GM12878 (cell line): Measurements from ENCODE around the gene BBX. TPM values are rescaled to one million over a fixed set of nuclear protein-coding genes. Genes with fewer than 3 reads are reported as not detected.

Experiments used
- ATAC-seq: fragments of 200-7000 bp; cut with Tn5 transposase; 3 replicates; pipeline ENCODE4 v1.9.1; 2020; ENCODE audit warnings: mild to moderate bottlenecking, moderate library complexity
- BruUV-seq: library from RNA; stranded (reverse); fragments of 400-500 nt; replicated peaks from 2 replicates; lab custom pipeline; 2021; lab: Mats Ljungman, UMichigan
- CTCF ChIA-PET: fragments of 300-600 bp; sonication (Branson Sonifier 250); formaldehyde crosslinking; extraction: SDS; loops from one replicate; lab custom pipeline; 2021; ENCODE audit warnings: inconsistent platforms; lab: Yijun Ruan, JAX
- POLR2A ChIA-PET: fragments of 350-600 bp; formaldehyde crosslinking; extraction: SDS; loops from one replicate; lab custom pipeline; 2021; ENCODE audit warnings: inconsistent platforms; lab: Charles Lee
- RAD21 ChIA-PET: fragments of 300-600 bp; sonication (Branson Sonifier 250); formaldehyde crosslinking; loops from one replicate; lab custom pipeline; 2023; ENCODE audit warnings: antibody characterized with exemption; ENCODE audit not compliant: unreplicated experiment; lab: Charles Lee
- SMC1A ChIA-PET: fragments of 300-600 bp; sonication (Branson Sonifier 250); formaldehyde crosslinking; loops from one replicate; lab custom pipeline; 2023; ENCODE audit not compliant: unreplicated experiment, uncharacterized antibody; lab: Charles Lee
- DNase-seq: peaks from one replicate; pipeline ENCODE4 v3.0.0-alpha.2; 2011; ENCODE audit warnings: low read depth, low spot score
- FAIRE-seq: peaks from 3 replicates; lab custom pipeline; 2011; peaks lifted over from hg19 to GRCh38; lab: Jason Lieb, UNC
- H2AFZ ChIP-seq: 2 replicates; pipeline ENCODE4 v1.6.0; 2011; ENCODE audit warnings: low read depth, low read length, control low read depth; ENCODE audit not compliant: control insufficient read depth
- H3K27ac ChIP-seq: 2 replicates; pipeline ENCODE4 v1.5.1; 2011; ENCODE audit warnings: control low read depth; ENCODE audit not compliant: control insufficient read depth, insufficient read depth
- H3K27me3 ChIP-seq, 2 experiments: replicated peaks in 1 of 2; 2 replicates each; pipeline versions ENCODE4 v1.6.0 to v1.6.1; 2011; ENCODE audit warnings: low read length in 1 of 2; ENCODE audit not compliant: control insufficient read depth in 2 of 2, insufficient read depth in 2 of 2
- H3K36me3 ChIP-seq, 2 experiments: 2 replicates each; pipeline ENCODE4 v1.5.1; 2011; ENCODE audit warnings: low read length in 1 of 2; ENCODE audit not compliant: control insufficient read depth in 2 of 2, insufficient read depth in 2 of 2
- H3K4me1 ChIP-seq: 2 replicates; pipeline ENCODE4 v1.6.1; 2011; ENCODE audit warnings: mild to moderate bottlenecking, low read length, moderate library complexity, mixed read lengths; ENCODE audit not compliant: control insufficient read depth, insufficient read depth
- H3K4me2 ChIP-seq: 2 replicates; pipeline ENCODE4 v1.6.0; 2011; ENCODE audit warnings: control low read depth; ENCODE audit not compliant: control insufficient read depth, insufficient read depth
- H3K4me3 ChIP-seq: fragments of 200-600 bp; sonication (generic); 2 replicates; pipeline ENCODE4 v1.5.1; 2016
- H3K79me2 ChIP-seq: 2 replicates; pipeline ENCODE4 v1.6.0; 2011; ENCODE audit warnings: low read length; ENCODE audit not compliant: control insufficient read depth, insufficient read depth
- H3K9ac ChIP-seq: 2 replicates; pipeline ENCODE4 v1.8.0; 2011; ENCODE audit warnings: low read length, control low read depth, mixed read lengths; ENCODE audit not compliant: control insufficient read depth, insufficient read depth
- H3K9me3 ChIP-seq: replicated peaks from 3 replicates; pipeline ENCODE4 v1.5.1; 2011; ENCODE audit warnings: mild to moderate bottlenecking, low read length; ENCODE audit not compliant: control insufficient read depth, insufficient read depth
- H4K20me1 ChIP-seq: 2 replicates; pipeline ENCODE4 v1.6.0; 2011; ENCODE audit not compliant: control insufficient read depth, insufficient read depth
- CBX5 ChIP-seq: sonication (generic); IDR thresholded peaks from 2 replicates; pipeline ENCODE4 v1.6.1; 2016; ENCODE audit warnings: low read depth, moderate library complexity, mild to moderate bottlenecking, inconsistent platforms
- CHD1 ChIP-seq: IDR thresholded peaks from 2 replicates; pipeline ENCODE4 v1.6.1; 2012; ENCODE audit warnings: low read depth, low read length, improper control_type of control experiment
- CREM ChIP-seq: IDR thresholded peaks from 2 replicates; pipeline ENCODE4 v1.6.1; 2014; ENCODE audit warnings: antibody characterized with exemption, low read depth
- IKZF2 ChIP-seq, 2 experiments: fragments of 450-650 bp; IDR thresholded peaks; 2 replicates each; pipeline ENCODE4 v1.6.1; 2017; ENCODE audit warnings: mild to moderate bottlenecking in 2 of 2, moderate library complexity in 2 of 2
- MEF2B ChIP-seq: fragments of 450-650 bp; IDR thresholded peaks from 2 replicates; pipeline ENCODE4 v1.6.1; 2018; ENCODE audit warnings: mild to moderate bottlenecking, moderate library complexity; ENCODE audit not compliant: partially characterized antibody, poor library complexity, severe bottlenecking
- MTA2 ChIP-seq: fragments of 450-650 bp; IDR thresholded peaks from 2 replicates; pipeline ENCODE4 v1.6.1; 2016; ENCODE audit warnings: low read depth, mild to moderate bottlenecking, moderate library complexity
- NFYA ChIP-seq: IDR thresholded peaks from 2 replicates; pipeline ENCODE4 v1.6.1; 2011; ENCODE audit warnings: low read depth, mild to moderate bottlenecking, low read length, improper control_type of control experiment, borderline replicate concordance
- NR2C1 ChIP-seq: fragments of 450-650 bp; IDR thresholded peaks from 2 replicates; pipeline ENCODE4 v1.6.1; 2017; ENCODE audit warnings: antibody characterized with exemption, mild to moderate bottlenecking, moderate library complexity
- NR2C2 ChIP-seq: IDR thresholded peaks from 2 replicates; pipeline ENCODE4 v1.6.1; 2011; ENCODE audit warnings: borderline replicate concordance, low read depth; ENCODE audit not compliant: control insufficient read depth, insufficient read length
- POLR2AphosphoS2 ChIP-seq: IDR thresholded peaks from 2 replicates; pipeline ENCODE4 v1.6.1; 2011; ENCODE audit warnings: low read depth, mild to moderate bottlenecking, low read length, improper control_type of control experiment, moderate library complexity
- TCF12 ChIP-seq: IDR thresholded peaks from 2 replicates; pipeline ENCODE4 v1.6.1; 2011; ENCODE audit warnings: low read depth, mild to moderate bottlenecking, low read length
- ZBED1 ChIP-seq: IDR thresholded peaks from 2 replicates; pipeline ENCODE4 v1.6.1; 2016; ENCODE audit warnings: borderline replicate concordance
- ZNF384 ChIP-seq: IDR thresholded peaks from 2 replicates; pipeline ENCODE4 v1.6.1; 2012; ENCODE audit warnings: low read depth, mild to moderate bottlenecking, low read length, improper control_type of control experiment, borderline replicate concordance
- WGBS: methylation state at CpG from one replicate; pipeline ENCODE4 v1.1.6; 2016; ENCODE audit warnings: low lambda C conversion rate; ENCODE audit not compliant: insufficient replicate concordance, insufficient coverage; ENCODE audit errors: missing lambda C conversion rate; 5-methylcytosine and 5-hydroxymethylcytosine counted together
- in situ Hi-C: fragments of 300-500 bp; cut with MboI; formaldehyde crosslinking; loops from 9 replicates; pipeline ENCODE4 v1.14.3; 2018; ENCODE audit warnings: mixed read lengths
- intact Hi-C: fragments of 100-400 bp; cut with micrococcal nuclease; formaldehyde crosslinking; loops from one replicate; pipeline ENCODE4 v1.14.2; 2022; ENCODE audit not compliant: unreplicated experiment
- polyA plus RNA-seq, 11 experiments: library from polyadenylated mRNA; depleted of rRNA in 4 of 11; unstranded in 6 of 11; stranded (reverse) in 5 of 11; fragments of >200 nt; fragmentation: Nextera tagmentation in 4 of 11; fragmentation: Illumina TruSeq in 1 of 11; extraction: Ambion mirVana in 4 of 11; extraction: Trizol in 1 of 11; gene quantifications; 1 replicate in 1 of 11; 2 replicates in 10 of 11; pipeline versions ENCODE4 v1.2.1 to v1.2.3, GENCODE V29; 2011 to 2016; ENCODE audit warnings: inconsistent platforms in 2 of 11, missing spikeins in 2 of 11, low read depth in 1 of 11
- total RNA-seq, 4 experiments: library from RNA; depleted of rRNA in 3 of 4; stranded (reverse); fragments of >200 nt in 3 of 4; fragmentation: Illumina TruSeq in 1 of 4; extraction: Trizol in 1 of 4; gene quantifications; 2 replicates each; pipeline versions ENCODE4 v1.2.1 to v1.2.3, GENCODE V29; 2013 to 2021
- TF ChIP-seq, protein P1 (sequence below): fragments of 150-350 bp; IDR thresholded peaks from 2 replicates; pipeline ENCODE4 v1.6.1; 2016; ENCODE audit warnings: low read depth, low read length
- TF ChIP-seq, protein P2 (sequence below): fragments of 450-650 bp; IDR thresholded peaks from 2 replicates; pipeline ENCODE4 v1.6.1; 2017; ENCODE audit warnings: antibody characterized with exemption, mild to moderate bottlenecking, moderate library complexity

The BBX gene
- total and polyA plus RNA-seq, 10 of the 15 experiments (the other 5 are each of a cell fraction or from before 2014, with no cell fraction given): 13.3 to 38.5 (median 32.0) TPM

DNA sequence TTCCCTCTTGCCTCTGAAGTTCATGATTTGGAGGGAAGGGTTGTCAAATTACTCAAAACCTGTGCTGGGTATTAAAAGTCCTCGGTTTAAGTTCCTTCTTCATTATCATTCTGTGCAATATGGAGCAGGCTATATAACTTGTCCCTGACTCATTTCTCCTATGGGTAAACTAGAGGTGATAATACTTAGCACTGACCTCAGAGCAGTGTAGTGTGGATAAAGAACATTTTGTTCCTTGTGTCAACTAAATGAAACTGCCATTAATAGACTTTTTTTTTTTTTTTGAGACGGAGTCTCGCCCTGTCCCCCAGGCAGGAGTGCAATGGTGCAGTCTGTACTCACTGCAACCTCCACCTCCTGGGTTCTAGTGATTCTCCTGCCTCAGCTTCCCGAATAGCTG is 2.2 kb upstream of the BBX start:
- FAIRE-seq: no peak
- H3K4me3 ChIP-seq: no peak overlapping the region
- POLR2A ChIA-PET: interaction anchor here (0.6 kb wide), 1 partner anchor 79 kb away, joined by 4 read pairs; no protein-coding TSS in a partner anchor
- TF ChIP-seq MEF2B: no peak
- no peak for TF ChIP-seq MTA2
- no peak for TF ChIP-seq ZBED1
- no peak for TF ChIP-seq NR2C1
- TF ChIP-seq NR2C2: no peak
- no peak for TF ChIP-seq ZNF384
- TF ChIP-seq CBX5: no peak
- TF ChIP-seq TCF12: no peak
- no peak for TF ChIP-seq POLR2AphosphoS2
- TF ChIP-seq NFYA: no peak
- no peak for TF ChIP-seq IKZF2 (IDR thresholded peaks at IDR 0.05)
- no peak for TF ChIP-seq CHD1
- TF ChIP-seq, protein P1, sequence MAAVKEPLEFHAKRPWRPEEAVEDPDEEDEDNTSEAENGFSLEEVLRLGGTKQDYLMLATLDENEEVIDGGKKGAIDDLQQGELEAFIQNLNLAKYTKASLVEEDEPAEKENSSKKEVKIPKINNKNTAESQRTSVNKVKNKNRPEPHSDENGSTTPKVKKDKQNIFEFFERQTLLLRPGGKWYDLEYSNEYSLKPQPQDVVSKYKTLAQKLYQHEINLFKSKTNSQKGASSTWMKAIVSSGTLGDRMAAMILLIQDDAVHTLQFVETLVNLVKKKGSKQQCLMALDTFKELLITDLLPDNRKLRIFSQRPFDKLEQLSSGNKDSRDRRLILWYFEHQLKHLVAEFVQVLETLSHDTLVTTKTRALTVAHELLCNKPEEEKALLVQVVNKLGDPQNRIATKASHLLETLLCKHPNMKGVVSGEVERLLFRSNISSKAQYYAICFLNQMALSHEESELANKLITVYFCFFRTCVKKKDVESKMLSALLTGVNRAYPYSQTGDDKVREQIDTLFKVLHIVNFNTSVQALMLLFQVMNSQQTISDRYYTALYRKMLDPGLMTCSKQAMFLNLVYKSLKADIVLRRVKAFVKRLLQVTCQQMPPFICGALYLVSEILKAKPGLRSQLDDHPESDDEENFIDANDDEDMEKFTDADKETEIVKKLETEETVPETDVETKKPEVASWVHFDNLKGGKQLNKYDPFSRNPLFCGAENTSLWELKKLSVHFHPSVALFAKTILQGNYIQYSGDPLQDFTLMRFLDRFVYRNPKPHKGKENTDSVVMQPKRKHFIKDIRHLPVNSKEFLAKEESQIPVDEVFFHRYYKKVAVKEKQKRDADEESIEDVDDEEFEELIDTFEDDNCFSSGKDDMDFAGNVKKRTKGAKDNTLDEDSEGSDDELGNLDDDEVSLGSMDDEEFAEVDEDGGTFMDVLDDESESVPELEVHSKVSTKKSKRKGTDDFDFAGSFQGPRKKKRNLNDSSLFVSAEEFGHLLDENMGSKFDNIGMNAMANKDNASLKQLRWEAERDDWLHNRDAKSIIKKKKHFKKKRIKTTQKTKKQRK: no peak
- TF ChIP-seq, protein P2, sequence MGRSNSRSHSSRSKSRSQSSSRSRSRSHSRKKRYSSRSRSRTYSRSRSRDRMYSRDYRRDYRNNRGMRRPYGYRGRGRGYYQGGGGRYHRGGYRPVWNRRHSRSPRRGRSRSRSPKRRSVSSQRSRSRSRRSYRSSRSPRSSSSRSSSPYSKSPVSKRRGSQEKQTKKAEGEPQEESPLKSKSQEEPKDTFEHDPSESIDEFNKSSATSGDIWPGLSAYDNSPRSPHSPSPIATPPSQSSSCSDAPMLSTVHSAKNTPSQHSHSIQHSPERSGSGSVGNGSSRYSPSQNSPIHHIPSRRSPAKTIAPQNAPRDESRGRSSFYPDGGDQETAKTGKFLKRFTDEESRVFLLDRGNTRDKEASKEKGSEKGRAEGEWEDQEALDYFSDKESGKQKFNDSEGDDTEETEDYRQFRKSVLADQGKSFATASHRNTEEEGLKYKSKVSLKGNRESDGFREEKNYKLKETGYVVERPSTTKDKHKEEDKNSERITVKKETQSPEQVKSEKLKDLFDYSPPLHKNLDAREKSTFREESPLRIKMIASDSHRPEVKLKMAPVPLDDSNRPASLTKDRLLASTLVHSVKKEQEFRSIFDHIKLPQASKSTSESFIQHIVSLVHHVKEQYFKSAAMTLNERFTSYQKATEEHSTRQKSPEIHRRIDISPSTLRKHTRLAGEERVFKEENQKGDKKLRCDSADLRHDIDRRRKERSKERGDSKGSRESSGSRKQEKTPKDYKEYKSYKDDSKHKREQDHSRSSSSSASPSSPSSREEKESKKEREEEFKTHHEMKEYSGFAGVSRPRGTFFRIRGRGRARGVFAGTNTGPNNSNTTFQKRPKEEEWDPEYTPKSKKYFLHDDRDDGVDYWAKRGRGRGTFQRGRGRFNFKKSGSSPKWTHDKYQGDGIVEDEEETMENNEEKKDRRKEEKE: no peak
- no peak for TF ChIP-seq CREM

More for the DNA sequence above, 2.2 kb upstream of the BBX start:
- peaks cover 10% of the 10 kb centered on the region; the same call in 1 of the 2 replicates for H3K4me1 ChIP-seq
- H3K79me2 ChIP-seq: peaks cover 20% of the 10 kb centered on the region
- no peak overlapping the region for H3K27ac ChIP-seq
- DNase-seq: no peak
- 75% methylated on average over 4 of the region's 4 CpGs for WGBS
- no peak overlapping the region for H2AFZ ChIP-seq
- BruUV-seq: no TSS peak
- no peak for ATAC-seq
- no peak overlapping the region for H3K4me2 ChIP-seq
- SMC1A ChIA-PET: interaction anchor here (1.4 kb wide), 1 partner anchor 40 kb away, joined by 4 read pairs; no protein-coding TSS in a partner anchor
- H3K36me3 ChIP-seq: no peaks in the 10 kb centered on the region
- CTCF ChIA-PET: no interaction called here
- no peaks in the 10 kb centered on the region for H4K20me1 ChIP-seq
- H3K9me3 ChIP-seq: no peaks in the 10 kb centered on the region
- no peak overlapping the region for H3K9ac ChIP-seq
- intact Hi-C loops (loop anchor here (5.0 to 10.0 kb wide), 2 partner anchors 88 to 286 kb away; no protein-coding TSS in a partner anchor), in situ Hi-C loops (no loop called here)
- RAD21 ChIA-PET: no interaction called here
- no peaks in the 10 kb centered on the region for H3K27me3 ChIP-seq
